Activated naive CD4-positive, alpha-beta T cell treated with anti-CD3 and anti-CD28 coated beads for 36 hours (primary cell): ENCODE data around the gene GSG1. TPM values are rescaled to one million over a fixed set of nuclear protein-coding genes. Genes with fewer than 3 reads are reported as not detected.

Experiments
- CTCF ChIA-PET: fragments of 350-600 bp; sonication (Branson Sonifier 250); formaldehyde crosslinking; loops from one replicate; lab custom pipeline; 2021; ENCODE audit warnings: antibody characterized with exemption; lab: Charles Lee
- DNase-seq: peaks from one replicate; pipeline ENCODE4 v3.0.0-alpha.2; 2020
- H3K27ac Mint-ChIP-seq: one replicate; pipeline ENCODE4 v1.8.0; 2021; ENCODE audit warnings: mild to moderate bottlenecking, mixed read lengths
- H3K27me3 Mint-ChIP-seq: one replicate; pipeline ENCODE4 v1.8.0; 2021; ENCODE audit warnings: low read depth, mixed read lengths
- H3K36me3 Mint-ChIP-seq: one replicate; pipeline ENCODE4 v1.8.0; 2021; ENCODE audit warnings: low read depth, mixed read lengths
- H3K4me1 Mint-ChIP-seq: one replicate; pipeline ENCODE4 v1.8.0; 2021; ENCODE audit warnings: low read depth, mixed read lengths
- H3K4me3 Mint-ChIP-seq: one replicate; pipeline ENCODE4 v1.8.0; 2021; ENCODE audit warnings: mild to moderate bottlenecking, moderate library complexity, mixed read lengths
- H3K9me3 Mint-ChIP-seq: one replicate; pipeline ENCODE4 v1.8.0; 2021; ENCODE audit warnings: mixed read lengths
- intact Hi-C: fragments of 100-400 bp; cut with micrococcal nuclease; formaldehyde crosslinking; loops from one replicate; pipeline ENCODE4 v1.15.1; 2023
- total RNA-seq, 2 experiments: library from RNA; stranded (reverse); gene quantifications; one replicate each; pipeline ENCODE4 v1.2.3, GENCODE V29; 2021

Gene GSG1
- total RNA-seq, 2 experiments from 2014 or later, result not detected

- intact Hi-C loops, result loop anchor here (2.0 kb wide), 2 partner anchors 247 to 375 kb away; no protein-coding TSS in a partner anchor
- H3K4me3 Mint-ChIP-seq, result peak overlapping the region; percentile 55
- H3K9me3 Mint-ChIP-seq, result no peaks in the 10 kb centered on the region
- CTCF ChIA-PET, result interaction anchor here (0.8 to 5.7 kb wide), 6 partner anchors 45 to 286 kb away, joined by 3 to 147 read pairs (median 4); partner anchors contain the start of gene EMP1
- H3K36me3 Mint-ChIP-seq, result no peaks in the 10 kb centered on the region
- H3K4me1 Mint-ChIP-seq, result peaks cover 49% of the 10 kb centered on the region
- DNase-seq, result no peak
- H3K27me3 Mint-ChIP-seq, result no peaks in the 10 kb centered on the region
- H3K27ac Mint-ChIP-seq, result no peak overlapping the region
These were observed 3.4 kb downstream of the GSG1 start for GRCh38 chr12:13099844-13100604.

- Mint-ChIP-seq H3K27ac (no peak overlapping the region), H3K4me1 (peaks cover 49% of the 10 kb centered on the region), H3K27me3 (no peaks in the 10 kb centered on the region), H3K36me3 (no peaks in the 10 kb centered on the region), H3K4me3 (no peak overlapping the region), H3K9me3 (no peaks in the 10 kb centered on the region)
- DNase-seq, result no peak
- CTCF ChIA-PET, result interaction anchor here (0.8 to 5.7 kb wide), 7 partner anchors 9 to 183 kb away, joined by 3 to 147 read pairs (median 4); no protein-coding TSS in a partner anchor
- intact Hi-C loops, result no loop called here
These were observed 4.2 kb downstream of the GSG1 start for GRCh38 chr12:13099066-13099843.

GRCh38 chr12:13097491-13098011 lies 5.9 kb downstream of the GSG1 start:
- peak overlapping the region; percentile 25 for H3K4me3 Mint-ChIP-seq
- H3K4me1 Mint-ChIP-seq, result peaks cover 38% of the 10 kb centered on the region
- no peak for DNase-seq
- no peaks in the 10 kb centered on the region for H3K36me3 Mint-ChIP-seq
- H3K9me3 Mint-ChIP-seq, result no peaks in the 10 kb centered on the region
- intact Hi-C loops, result loop anchor here (1.0 kb wide), 6 partner anchors 111 to 308 kb away; no protein-coding TSS in a partner anchor
- H3K27ac Mint-ChIP-seq, result peak overlapping the region; percentile 44
- CTCF ChIA-PET, result interaction anchor here (0.6 to 5.7 kb wide), 6 partner anchors 63 to 181 kb away, joined by 3 to 147 read pairs (median 10); no protein-coding TSS in a partner anchor
- H3K27me3 Mint-ChIP-seq, result no peaks in the 10 kb centered on the region

GRCh38 chr12:13095266-13095995 lies 8.0 kb downstream of the GSG1 start:
- intact Hi-C loops, result no loop called here
- H3K36me3 Mint-ChIP-seq, result no peaks in the 10 kb centered on the region
- H3K27ac Mint-ChIP-seq, result no peak overlapping the region
- H3K4me3 Mint-ChIP-seq, result no peak overlapping the region
- CTCF ChIA-PET, result interaction anchor here (0.6 to 5.0 kb wide), 2 partner anchors 117 to 242 kb away, joined by 6 to 43 read pairs; no protein-coding TSS in a partner anchor
- H3K4me1 Mint-ChIP-seq, result peaks cover 23% of the 10 kb centered on the region
- DNase-seq, result no peak
- H3K27me3 Mint-ChIP-seq, result no peaks in the 10 kb centered on the region
- H3K9me3 Mint-ChIP-seq, result no peaks in the 10 kb centered on the region

- Mint-ChIP-seq H3K36me3 (no peaks in the 10 kb centered on the region), H3K27ac (no peak overlapping the region), H3K4me1 (peaks cover 16% of the 10 kb centered on the region), H3K9me3 (no peaks in the 10 kb centered on the region), H3K27me3 (no peaks in the 10 kb centered on the region), H3K4me3 (no peak overlapping the region)
- CTCF ChIA-PET, result interaction anchor here (5.0 kb wide), 1 partner anchor 118 kb away, joined by 43 read pairs; no protein-coding TSS in a partner anchor
- intact Hi-C loops, result no loop called here
- no peak for DNase-seq
These were observed 9.1 kb downstream of the GSG1 start for GRCh38 chr12:13094367-13094766.

GRCh38 chr12:13093848-13094220 lies 9.6 kb downstream of the GSG1 start:
- intact Hi-C loops, result no loop called here
- Mint-ChIP-seq H3K4me3 (no peak overlapping the region), H3K36me3 (no peaks in the 10 kb centered on the region), H3K9me3 (no peaks in the 10 kb centered on the region), H3K4me1 (peaks cover 10% of the 10 kb centered on the region), H3K27me3 (no peaks in the 10 kb centered on the region), H3K27ac (no peak overlapping the region)
- CTCF ChIA-PET, result interaction anchor here (0.6 to 5.0 kb wide), 3 partner anchors 13 to 383 kb away, joined by 3 to 43 read pairs (median 3); no protein-coding TSS in a partner anchor
- no peak for DNase-seq

GRCh38 chr12:13093191-13093847 lies 10.1 kb downstream of the GSG1 start:
- no peak overlapping the region for H3K4me3 Mint-ChIP-seq
- H3K27ac Mint-ChIP-seq, result no peak overlapping the region
- H3K27me3 Mint-ChIP-seq, result no peaks in the 10 kb centered on the region
- no peaks in the 10 kb centered on the region for H3K9me3 Mint-ChIP-seq
- DNase-seq, result no peak
- H3K4me1 Mint-ChIP-seq, result peaks cover 5% of the 10 kb centered on the region
- CTCF ChIA-PET, result interaction anchor here (0.6 to 5.0 kb wide), 5 partner anchors 14 to 384 kb away, joined by 3 to 43 read pairs (median 3); no protein-coding TSS in a partner anchor
- H3K36me3 Mint-ChIP-seq, result no peaks in the 10 kb centered on the region
- intact Hi-C loops, result no loop called here

GRCh38 chr12:13091832-13092231 lies 11.6 kb downstream of the GSG1 start:
- no peaks in the 10 kb centered on the region for H3K9me3 Mint-ChIP-seq
- no peak overlapping the region for H3K4me3 Mint-ChIP-seq
- no peak for DNase-seq
- CTCF ChIA-PET, result interaction anchor here (0.8 kb wide), 1 partner anchor 105 kb away, joined by 3 read pairs; no protein-coding TSS in a partner anchor
- H3K36me3 Mint-ChIP-seq, result no peaks in the 10 kb centered on the region
- no peaks in the 10 kb centered on the region for H3K27me3 Mint-ChIP-seq
- no peaks in the 10 kb centered on the region for H3K4me1 Mint-ChIP-seq
- intact Hi-C loops, result no loop called here
- no peak overlapping the region for H3K27ac Mint-ChIP-seq

GRCh38 chr12:13090054-13090453 lies 13.4 kb downstream of the GSG1 start:
- no peaks in the 10 kb centered on the region for H3K27me3 Mint-ChIP-seq
- CTCF ChIA-PET, result interaction anchor here (1.0 kb wide), 1 partner anchor 9 kb away, joined by 3 read pairs; no protein-coding TSS in a partner anchor
- H3K4me1 Mint-ChIP-seq, result peaks cover 6% of the 10 kb centered on the region
- intact Hi-C loops, result no loop called here
- no peak overlapping the region for H3K4me3 Mint-ChIP-seq
- no peaks in the 10 kb centered on the region for H3K9me3 Mint-ChIP-seq
- H3K36me3 Mint-ChIP-seq, result no peaks in the 10 kb centered on the region
- no peak for DNase-seq
- no peak overlapping the region for H3K27ac Mint-ChIP-seq

GRCh38 chr12:13088496-13088895 lies 15.0 kb downstream of the GSG1 start:
- peaks cover 8% of the 10 kb centered on the region for H3K4me1 Mint-ChIP-seq
- CTCF ChIA-PET, result interaction anchor here (0.7 to 1.6 kb wide), 3 partner anchors 124 to 336 kb away, joined by 3 read pairs; no protein-coding TSS in a partner anchor
- H3K36me3 Mint-ChIP-seq, result no peaks in the 10 kb centered on the region
- H3K9me3 Mint-ChIP-seq, result no peaks in the 10 kb centered on the region
- H3K27ac Mint-ChIP-seq, result no peak overlapping the region
- intact Hi-C loops, result no loop called here
- no peak for DNase-seq
- no peaks in the 10 kb centered on the region for H3K27me3 Mint-ChIP-seq
- no peak overlapping the region for H3K4me3 Mint-ChIP-seq

GRCh38 chr12:13087766-13088165 lies 15.7 kb downstream of the GSG1 start:
- CTCF ChIA-PET, result interaction anchor here (0.7 to 1.6 kb wide), 3 partner anchors 171 to 336 kb away, joined by 3 to 5 read pairs (median 3); no protein-coding TSS in a partner anchor
- peaks cover 8% of the 10 kb centered on the region for H3K4me1 Mint-ChIP-seq
- DNase-seq, result no peak
- no peaks in the 10 kb centered on the region for H3K9me3 Mint-ChIP-seq
- no peaks in the 10 kb centered on the region for H3K27me3 Mint-ChIP-seq
- H3K27ac Mint-ChIP-seq, result no peak overlapping the region
- peaks cover 2% of the 10 kb centered on the region for H3K36me3 Mint-ChIP-seq
- intact Hi-C loops, result no loop called here
- H3K4me3 Mint-ChIP-seq, result no peak overlapping the region
